Neural cell (in vitro differentiated cells): ENCODE data around the gene FANCC.

Experiments used
- CTCF ChIP-seq: fragments of 450-650 bp; IDR thresholded peaks from 2 replicates; pipeline ENCODE4 v1.5.1; 2014; ENCODE audit warnings: antibody characterized with exemption, mild to moderate bottlenecking, moderate library complexity; ENCODE audit not compliant: poor library complexity, severe bottlenecking
- EP300 ChIP-seq: fragments of 450-650 bp; conservative IDR thresholded peaks from 2 replicates; pipeline ENCODE4 v1.6.1; 2014; ENCODE audit warnings: antibody characterized with exemption, mild to moderate bottlenecking, moderate library complexity; ENCODE audit not compliant: poor library complexity, severe bottlenecking
- EZH2 ChIP-seq: fragments of 200-600, 300-800 bp; shearing (Covaris generic), sonication (generic); IDR thresholded peaks from 2 replicates; pipeline ENCODE4 v1.6.1; 2014; ENCODE audit warnings: antibody characterized with exemption, low read length, borderline replicate concordance, mild to moderate bottlenecking; ENCODE audit not compliant: insufficient read depth, poor library complexity, severe bottlenecking
- MXI1 ChIP-seq: fragments of 450-650 bp; conservative IDR thresholded peaks from 2 replicates; pipeline ENCODE4 v1.6.1; 2014; ENCODE audit warnings: antibody characterized with exemption, mild to moderate bottlenecking; ENCODE audit not compliant: poor library complexity, severe bottlenecking
- POLR2AphosphoS5 ChIP-seq: IDR thresholded peaks from 2 replicates; pipeline ENCODE4 v1.6.1; 2012
- RAD21 ChIP-seq: fragments of 450-650 bp; conservative IDR thresholded peaks from 2 replicates; pipeline ENCODE4 v1.6.1; 2014; ENCODE audit warnings: antibody characterized with exemption, mild to moderate bottlenecking, moderate library complexity
- REST ChIP-seq: IDR thresholded peaks from 2 replicates; pipeline ENCODE4 v1.6.1; 2012; ENCODE audit warnings: borderline replicate concordance
- SMC3 ChIP-seq: fragments of 450-650 bp; conservative IDR thresholded peaks from 2 replicates; pipeline ENCODE4 v1.6.1; 2014; ENCODE audit warnings: antibody characterized with exemption, mild to moderate bottlenecking, moderate library complexity; ENCODE audit not compliant: poor library complexity
- TAF1 ChIP-seq: IDR thresholded peaks from 2 replicates; pipeline ENCODE4 v1.6.1; 2012; ENCODE audit warnings: low read depth

GRCh38 chr9:95296761-95297160, 20.7 kb downstream of the FANCC start:
- TF ChIP-seq CTCF (no peak), SMC3 (no peak), RAD21 (no peak), MXI1 (no peak), POLR2AphosphoS5 (no peak), TAF1 (no peak), EZH2 (no peak), REST (no peak), EP300 (no peak)
